Measurements from ENCODE around the gene LHFPL3. TPM values are rescaled to one million over a fixed set of nuclear protein-coding genes. Genes with fewer than 3 reads are reported as not detected.

The LHFPL3 gene
- polyA plus RNA-seq, 1 of the 3 experiments (the other 2 are of a cell fraction) = not detected

DNA sequence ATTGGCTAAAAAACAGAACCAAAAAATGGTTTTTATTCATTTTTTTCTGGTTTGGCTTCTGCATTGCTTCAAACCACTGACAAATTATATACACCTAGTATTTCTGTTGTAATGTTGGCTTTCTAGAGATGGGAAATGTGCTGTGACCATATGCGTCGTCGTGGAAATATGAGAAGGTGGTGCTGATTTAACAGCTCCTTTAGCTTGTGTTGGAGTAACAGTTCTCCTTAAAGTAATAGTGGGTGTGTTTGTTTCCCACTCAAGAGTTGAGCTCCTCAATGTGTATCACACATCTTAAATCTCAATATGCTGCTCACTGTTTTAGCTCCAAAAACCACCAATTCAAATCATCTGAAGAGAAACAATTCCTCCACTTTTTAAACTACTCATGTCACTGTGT lies 196.4 kb downstream of the LHFPL3 start:
- H4K20me1 ChIP-seq (ENCODE audit: insufficient read depth) = no peaks in the 10 kb centered on the region
- no peak for DNase-seq
- no peak overlapping the region for H3K9ac ChIP-seq
- H3F3A ChIP-seq (replicated peaks; ENCODE audit: insufficient read depth) = no peaks in the 10 kb centered on the region
- H3K27me3 ChIP-seq (ENCODE audit: insufficient read depth) = no peaks in the 10 kb centered on the region
- no peaks in the 10 kb centered on the region for H3K36me3 ChIP-seq (replicated peaks in 1 of 2; ENCODE audit: control insufficient read depth in 1 of 2, insufficient read depth in 2 of 2, low read length in 1 of 2)
- ChIA-PET CTCF (interaction anchor here (0.7 kb wide), 1 partner anchor 700 kb away, joined by 3 read pairs; no protein-coding TSS in a partner anchor), POLR2A (no interaction called here)
- H3K4me2 ChIP-seq = no peak overlapping the region
- 55% methylated on average over 3 of the region's 3 CpGs for WGBS (ENCODE audit: low lambda C conversion rate)
- no peaks in the 10 kb centered on the region for H3K9me2 ChIP-seq
- H3K9me3 ChIP-seq = no peaks in the 10 kb centered on the region
- no peaks in the 10 kb centered on the region for H3K79me2 ChIP-seq (ENCODE audit: insufficient read depth)
- no peaks in the 10 kb centered on the region for H3K4me1 ChIP-seq (ENCODE audit: control insufficient read depth in 1 of 2, insufficient read depth in 2 of 2, low read depth in 1 of 2, low read length in 1 of 2)
- no peak overlapping the region for H3K27ac ChIP-seq (ENCODE audit: low read depth in 2 of 2, low read length in 1 of 2)
- no peak overlapping the region for H2AFZ ChIP-seq (ENCODE audit: low read depth)
- TF ChIP-seq RFX5 (IDR thresholded peaks at IDR 0.05; ENCODE audit: low read length) (no peak), REST (IDR thresholded peaks at IDR 0.05; ENCODE audit: low read depth, low read length) (0 out of 2 replicates have a peak, but pooled peaks have one; percentile 33), EZH2phosphoT487 (IDR thresholded peaks at IDR 0.05; ENCODE audit: borderline replicate concordance, low read depth) (no peak), JUND (IDR thresholded peaks at IDR 0.05) (no peak)
- no peak overlapping the region for H3K4me3 ChIP-seq (ENCODE audit: low read depth in 2 of 2, low read length in 1 of 2)

GRCh38 chr7:104528142-104528541 lies 199.7 kb downstream of the LHFPL3 start:
- Histone ChIP-seq H3K9ac (no peak overlapping the region), H3K27ac (ENCODE audit: low read depth in 2 of 2, low read length in 1 of 2) (no peak overlapping the region), H4K20me1 (ENCODE audit: insufficient read depth) (no peaks in the 10 kb centered on the region), H3K9me2 (no peaks in the 10 kb centered on the region), H3F3A (replicated peaks; ENCODE audit: insufficient read depth) (no peaks in the 10 kb centered on the region), H3K36me3 (replicated peaks in 1 of 2; ENCODE audit: control insufficient read depth in 1 of 2, insufficient read depth in 2 of 2, low read length in 1 of 2) (no peaks in the 10 kb centered on the region), H3K4me1 (ENCODE audit: control insufficient read depth in 1 of 2, insufficient read depth in 2 of 2, low read depth in 1 of 2, low read length in 1 of 2) (no peaks in the 10 kb centered on the region), H3K9me3 (no peaks in the 10 kb centered on the region), H3K79me2 (ENCODE audit: insufficient read depth) (no peaks in the 10 kb centered on the region), H3K27me3 (ENCODE audit: insufficient read depth) (no peaks in the 10 kb centered on the region), H3K4me3 (ENCODE audit: low read depth in 2 of 2, low read length in 1 of 2) (no peak overlapping the region), H3K4me2 (no peak overlapping the region), H2AFZ (ENCODE audit: low read depth) (no peak overlapping the region)
- CTCF ChIA-PET = interaction anchor here (1.4 kb wide), 1 partner anchor 14 kb away, joined by 4 read pairs; no protein-coding TSS in a partner anchor
- POLR2A ChIA-PET = no interaction called here
- TF ChIP-seq FOXM1 (IDR thresholded peaks at IDR 0.05; ENCODE audit: low read depth) (no peak), FOXJ3 (CRISPR knock-in tag; IDR thresholded peaks at IDR 0.05) (no peak), EP300 (IDR thresholded peaks at IDR 0.05; ENCODE audit: borderline replicate concordance in 1 of 2, low read depth in 1 of 2, low read length in 1 of 2) (no peak), TEAD4 (IDR thresholded peaks at IDR 0.05; ENCODE audit: borderline replicate concordance, insufficient read depth) (no peak), FOSL2 (IDR thresholded peaks at IDR 0.05; ENCODE audit: borderline replicate concordance, low read depth) (no peak), POLR2AphosphoS5 (IDR thresholded peaks at IDR 0.05; ENCODE audit: low read depth, low read length) (no peak), JUND (IDR thresholded peaks at IDR 0.05) (no peak), TAF1 (IDR thresholded peaks at IDR 0.05; ENCODE audit: borderline replicate concordance, low read depth, low read length) (no peak), EZH2phosphoT487 (IDR thresholded peaks at IDR 0.05; ENCODE audit: borderline replicate concordance, low read depth) (no peak), IRF3 (IDR thresholded peaks at IDR 0.05; ENCODE audit: low read depth, low read length) (no peak), GATA2 (CRISPR knock-in tag; IDR thresholded peaks at IDR 0.05) (no peak), RAD21 (IDR thresholded peaks at IDR 0.05; ENCODE audit: low read length) (no peak), REST (IDR thresholded peaks at IDR 0.05; ENCODE audit: low read depth, low read length) (no peak)
- TF ChIP-seq, protein P1, sequence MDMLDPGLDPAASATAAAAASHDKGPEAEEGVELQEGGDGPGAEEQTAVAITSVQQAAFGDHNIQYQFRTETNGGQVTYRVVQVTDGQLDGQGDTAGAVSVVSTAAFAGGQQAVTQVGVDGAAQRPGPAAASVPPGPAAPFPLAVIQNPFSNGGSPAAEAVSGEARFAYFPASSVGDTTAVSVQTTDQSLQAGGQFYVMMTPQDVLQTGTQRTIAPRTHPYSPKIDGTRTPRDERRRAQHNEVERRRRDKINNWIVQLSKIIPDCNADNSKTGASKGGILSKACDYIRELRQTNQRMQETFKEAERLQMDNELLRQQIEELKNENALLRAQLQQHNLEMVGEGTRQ (IDR thresholded peaks at IDR 0.05; ENCODE audit: borderline replicate concordance, low read depth, low read length) = no peak
- DNase-seq = no peak

Measured in SK-N-SH (cell line).